Measurements from ENCODE around the gene TXNRD1. TPM values are rescaled to one million over a fixed set of nuclear protein-coding genes. Genes with fewer than 3 reads are reported as not detected.
A peak's percentile ranks its signal among the peaks of the same experiment; 100 is the strongest.

TXNRD1 gene
- total RNA-seq, 2 donors from 2014 or later, result 35.9 to 36.6 TPM

DNA sequence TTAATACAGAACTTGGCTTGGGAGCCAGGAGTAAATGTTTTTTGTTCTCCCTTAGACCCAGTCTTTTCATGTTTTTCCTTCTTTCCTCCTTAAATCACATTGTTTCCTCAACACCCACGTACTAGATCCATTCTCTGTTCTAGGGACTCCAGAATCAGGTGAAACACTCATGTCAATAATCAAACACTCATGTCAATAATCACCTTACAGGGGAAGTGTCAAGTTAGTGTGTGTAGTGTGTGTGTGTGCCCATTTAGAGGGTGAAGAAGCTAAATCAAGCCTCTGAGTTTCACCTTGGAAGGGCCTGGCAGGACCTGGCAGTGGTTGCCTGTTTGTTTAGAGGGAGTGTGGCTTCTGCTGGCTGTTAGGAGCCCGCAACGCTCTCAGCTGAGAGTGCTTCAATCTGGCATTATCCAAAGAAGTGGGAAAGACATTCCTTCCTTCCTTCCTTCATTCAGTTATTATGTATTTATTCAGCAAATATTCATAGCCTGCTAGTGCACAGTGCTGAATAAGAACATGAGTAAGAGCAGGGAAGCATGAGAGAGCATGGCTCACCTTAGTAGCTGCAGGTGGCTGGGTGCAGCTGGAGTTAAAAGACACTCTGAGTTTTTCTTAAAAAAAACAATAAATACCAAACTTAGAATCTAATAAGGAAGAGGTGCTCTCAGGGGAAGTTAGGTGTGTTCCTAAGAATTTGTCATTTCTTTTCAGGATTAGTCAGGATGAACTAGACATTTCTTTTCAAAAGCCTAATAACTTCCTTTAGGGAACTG lies 70.3 kb downstream of the TXNRD1 start:
- 68 to 74% methylated on average over 3 of the region's 3 CpGs for WGBS, 2 donors
- Histone ChIP-seq H3K27me3 (no peaks in the 10 kb centered on the region), H3K9me3 (no peaks in the 10 kb centered on the region), H3K4me3 (no peak overlapping the region), H3K4me1 (peaks cover 29% of the 10 kb centered on the region), H3K36me3 (replicated peaks in 1 of 2; ENCODE audit: insufficient read depth in 1 of 2, low read depth in 2 of 2) (no peaks in the 10 kb centered on the region), H3K27ac (peak overlapping the region; percentile 60 to 95 (median 90))
- DNase-seq (no peak), ATAC-seq (no peak)
- TF ChIP-seq, protein P1, sequence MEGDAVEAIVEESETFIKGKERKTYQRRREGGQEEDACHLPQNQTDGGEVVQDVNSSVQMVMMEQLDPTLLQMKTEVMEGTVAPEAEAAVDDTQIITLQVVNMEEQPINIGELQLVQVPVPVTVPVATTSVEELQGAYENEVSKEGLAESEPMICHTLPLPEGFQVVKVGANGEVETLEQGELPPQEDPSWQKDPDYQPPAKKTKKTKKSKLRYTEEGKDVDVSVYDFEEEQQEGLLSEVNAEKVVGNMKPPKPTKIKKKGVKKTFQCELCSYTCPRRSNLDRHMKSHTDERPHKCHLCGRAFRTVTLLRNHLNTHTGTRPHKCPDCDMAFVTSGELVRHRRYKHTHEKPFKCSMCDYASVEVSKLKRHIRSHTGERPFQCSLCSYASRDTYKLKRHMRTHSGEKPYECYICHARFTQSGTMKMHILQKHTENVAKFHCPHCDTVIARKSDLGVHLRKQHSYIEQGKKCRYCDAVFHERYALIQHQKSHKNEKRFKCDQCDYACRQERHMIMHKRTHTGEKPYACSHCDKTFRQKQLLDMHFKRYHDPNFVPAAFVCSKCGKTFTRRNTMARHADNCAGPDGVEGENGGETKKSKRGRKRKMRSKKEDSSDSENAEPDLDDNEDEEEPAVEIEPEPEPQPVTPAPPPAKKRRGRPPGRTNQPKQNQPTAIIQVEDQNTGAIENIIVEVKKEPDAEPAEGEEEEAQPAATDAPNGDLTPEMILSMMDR (IDR thresholded peaks at IDR 0.05), result no peak
- TF ChIP-seq POLR2A (IDR thresholded peaks at IDR 0.05), result no peak
- intact Hi-C loops (cut with DNase I), result loop anchor here (10.0 kb wide), 1 partner anchor 61 kb away; no protein-coding TSS in a partner anchor

DNA sequence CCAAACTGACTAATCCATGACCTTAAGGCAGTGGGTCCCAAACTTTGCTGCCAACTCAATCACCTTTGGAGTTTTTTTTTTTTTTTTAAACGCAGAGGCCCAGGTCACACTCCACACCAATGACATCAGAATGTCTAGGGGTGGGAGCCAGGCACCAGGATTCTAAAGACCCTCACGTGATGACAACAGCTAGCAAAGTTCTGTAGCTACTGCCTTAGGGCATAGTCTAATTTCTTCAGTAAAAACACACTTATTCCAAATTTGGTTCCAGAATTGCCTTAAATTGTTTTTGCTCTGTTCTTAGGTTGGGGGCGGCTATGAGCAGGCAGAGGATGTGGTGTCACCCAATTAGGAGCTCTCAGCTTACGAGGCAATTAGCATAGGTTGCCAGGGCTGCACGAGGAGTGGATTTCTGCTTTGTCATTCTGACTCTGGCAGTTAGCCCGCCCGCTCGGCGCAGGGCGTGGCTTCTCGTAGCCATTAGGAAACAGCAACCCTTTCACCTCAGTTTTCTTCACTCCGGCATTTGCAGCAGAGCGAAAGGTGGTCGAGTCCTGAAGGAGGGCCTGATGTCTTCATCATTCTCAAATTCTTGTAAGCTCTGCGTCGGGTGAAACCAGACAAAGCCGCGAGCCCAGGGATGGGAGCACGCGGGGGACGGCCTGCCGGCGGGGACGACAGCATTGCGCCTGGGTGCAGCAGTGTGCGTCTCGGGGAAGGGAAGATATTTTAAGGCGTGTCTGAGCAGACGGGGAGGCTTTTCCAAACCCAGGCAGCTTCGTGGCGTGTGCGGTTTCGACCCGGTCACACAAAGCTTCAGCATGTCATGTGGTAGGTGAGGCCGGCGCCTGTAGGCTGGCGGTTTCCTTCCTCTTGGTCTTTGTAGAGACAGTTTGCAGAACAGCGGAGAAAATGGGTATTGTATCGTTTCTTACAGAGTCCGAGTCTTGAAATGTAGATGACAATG lies 71.2 kb downstream of the TXNRD1 start:
- ATAC-seq (peak; percentile 90), DNase-seq (peak; percentile 92 to 95 (median 94))
- Histone ChIP-seq H3K9me3 (no peaks in the 10 kb centered on the region), H3K4me3 (peak overlapping the region; percentile 17 to 37), H3K36me3 (replicated peaks in 1 of 2; ENCODE audit: insufficient read depth in 1 of 2, low read depth in 2 of 2) (no peaks in the 10 kb centered on the region), H3K27me3 (no peaks in the 10 kb centered on the region), H3K27ac (peak overlapping the region; percentile 76 to 95 (median 90)), H3K4me1 (peaks cover 29% of the 10 kb centered on the region)
- WGBS, 2 donors, result 1% methylated on average over 20 to 40 of the region's 40 CpGs
- peak; percentile 47 to 93 (median 85) for TF ChIP-seq POLR2A (IDR thresholded peaks at IDR 0.05)
- TF ChIP-seq, protein P1 (IDR thresholded peaks at IDR 0.05), result peak in 2 of 7 experiments; percentile 14 to 18
- intact Hi-C loops (cut with DNase I), result loop anchor here (10.0 kb wide), 1 partner anchor 62 kb away; no protein-coding TSS in a partner anchor

DNA sequence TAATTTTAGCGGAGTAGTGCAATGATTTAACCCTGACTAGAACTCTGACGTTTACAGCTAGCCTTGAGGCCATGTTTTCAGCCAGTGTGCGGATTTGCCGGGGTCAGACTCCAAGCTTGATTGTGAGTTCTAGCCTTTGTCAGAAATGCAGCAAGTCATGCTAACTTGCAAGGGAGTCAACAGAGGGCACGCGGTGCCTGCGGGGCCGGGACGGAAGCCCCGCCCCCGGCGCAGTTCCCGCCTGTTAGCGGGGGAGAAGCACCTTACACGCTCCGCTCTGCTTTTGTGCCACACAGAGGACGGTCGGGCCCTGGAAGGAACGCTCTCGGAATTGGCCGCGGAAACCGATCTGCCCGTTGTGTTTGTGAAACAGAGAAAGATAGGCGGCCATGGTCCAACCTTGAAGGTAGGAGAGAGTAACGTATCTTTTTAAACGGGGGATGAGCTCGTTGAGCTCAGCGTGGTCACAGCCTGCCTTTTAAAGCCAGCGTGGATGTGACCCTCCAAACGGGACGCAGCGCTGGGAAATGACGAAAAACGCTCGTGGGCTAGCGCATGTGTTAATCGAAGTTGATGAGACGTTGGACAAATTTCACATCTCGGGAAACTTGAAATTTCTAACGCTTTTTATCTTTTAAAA lies 73.2 kb downstream of the TXNRD1 start:
- Histone ChIP-seq H3K27me3 (no peaks in the 10 kb centered on the region), H3K4me3 (peak overlapping the region; percentile 9 to 32), H3K9me3 (no peaks in the 10 kb centered on the region), H3K36me3 (replicated peaks in 1 of 2; ENCODE audit: insufficient read depth in 1 of 2, low read depth in 2 of 2) (no peaks in the 10 kb centered on the region), H3K4me1 (peaks cover 29% of the 10 kb centered on the region), H3K27ac (peak overlapping the region; percentile 4 to 95 (median 90))
- ATAC-seq (peak; percentile 76), DNase-seq (peak; percentile 81 to 88 (median 84))
- WGBS, 2 donors, result 0% methylated on average over 35 to 41 of the region's 41 CpGs
- TF ChIP-seq, protein P1 (IDR thresholded peaks at IDR 0.05), result peak in 1 of 7 experiments; percentile 20
- TF ChIP-seq POLR2A (IDR thresholded peaks at IDR 0.05), result peak; percentile 50 to 89 (median 83)
- intact Hi-C loops (cut with DNase I), result loop anchor here (10.0 kb wide), 1 partner anchor 64 kb away; no protein-coding TSS in a partner anchor

DNA sequence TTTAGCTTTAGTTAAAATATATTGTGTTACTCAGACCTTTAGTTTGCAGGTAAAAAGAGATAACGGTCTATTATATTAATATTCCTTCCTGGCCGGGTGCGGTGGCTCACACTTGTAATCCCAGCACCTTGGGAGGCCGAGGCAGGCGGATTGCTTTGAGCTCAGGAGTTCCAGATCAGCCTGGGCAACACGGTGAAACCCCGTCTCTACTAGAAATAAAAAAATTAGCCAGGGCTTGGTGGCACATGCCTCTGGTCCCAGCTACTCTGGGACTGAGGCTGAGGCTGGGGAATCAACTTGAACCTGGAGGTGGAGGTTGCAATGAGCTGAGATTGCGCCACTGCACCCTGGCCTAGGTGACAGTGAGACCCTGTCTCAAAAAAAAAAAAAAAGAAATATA lies 74.7 kb downstream of the TXNRD1 start:
- WGBS, 2 donors, result 83 to 92% methylated on average over 8 of the region's 8 CpGs
- Histone ChIP-seq H3K4me1 (peaks cover 29% of the 10 kb centered on the region), H3K4me3 (no peak overlapping the region), H3K27me3 (no peaks in the 10 kb centered on the region), H3K9me3 (no peaks in the 10 kb centered on the region), H3K27ac (no peak overlapping the region), H3K36me3 (replicated peaks in 1 of 2; ENCODE audit: insufficient read depth in 1 of 2, low read depth in 2 of 2) (no peaks in the 10 kb centered on the region)
- intact Hi-C loops (cut with DNase I), result no loop called here
- DNase-seq (no peak), ATAC-seq (no peak)
- TF ChIP-seq, protein P1 (IDR thresholded peaks at IDR 0.05), result no peak
- no peak for TF ChIP-seq POLR2A (IDR thresholded peaks at IDR 0.05)

Data from body of pancreas (tissue), 4 donors.